ENCODE measurements around the gene KAT6B. TPM values are rescaled to one million over a fixed set of nuclear protein-coding genes. Genes with fewer than 3 reads are reported as not detected.

Gene KAT6B
- total and polyA plus RNA-seq, 10 of the 15 experiments (the other 5 are each of a cell fraction or from before 2014, with no cell fraction given), result 2.7 to 22.6 (median 15.7) TPM

DNA sequence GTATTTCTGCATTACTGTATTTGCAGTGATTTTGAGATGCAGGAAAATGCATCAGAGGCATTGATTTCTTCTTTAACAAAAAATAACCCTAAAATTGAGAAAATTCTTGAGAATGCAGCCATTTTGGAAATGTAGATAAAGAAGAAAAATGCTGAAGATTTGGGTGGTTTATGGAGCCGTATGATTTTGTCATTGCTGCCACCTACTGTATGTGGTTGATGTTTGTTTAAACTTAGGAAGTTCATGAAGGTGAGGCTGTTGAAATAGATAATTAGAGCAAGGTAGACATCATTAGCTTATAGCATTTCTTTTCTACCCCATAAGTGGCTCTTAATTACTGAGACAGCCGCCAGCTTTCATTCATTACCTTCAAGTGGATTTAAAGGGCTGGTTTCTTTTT is 193.0 kb downstream of the KAT6B start (continued):
- TF ChIP-seq, protein P1, sequence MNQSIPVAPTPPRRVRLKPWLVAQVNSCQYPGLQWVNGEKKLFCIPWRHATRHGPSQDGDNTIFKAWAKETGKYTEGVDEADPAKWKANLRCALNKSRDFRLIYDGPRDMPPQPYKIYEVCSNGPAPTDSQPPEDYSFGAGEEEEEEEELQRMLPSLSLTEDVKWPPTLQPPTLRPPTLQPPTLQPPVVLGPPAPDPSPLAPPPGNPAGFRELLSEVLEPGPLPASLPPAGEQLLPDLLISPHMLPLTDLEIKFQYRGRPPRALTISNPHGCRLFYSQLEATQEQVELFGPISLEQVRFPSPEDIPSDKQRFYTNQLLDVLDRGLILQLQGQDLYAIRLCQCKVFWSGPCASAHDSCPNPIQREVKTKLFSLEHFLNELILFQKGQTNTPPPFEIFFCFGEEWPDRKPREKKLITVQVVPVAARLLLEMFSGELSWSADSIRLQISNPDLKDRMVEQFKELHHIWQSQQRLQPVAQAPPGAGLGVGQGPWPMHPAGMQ (IDR thresholded peaks at IDR 0.05; ENCODE audit: borderline replicate concordance), result no peak
- TF ChIP-seq, protein P2, sequence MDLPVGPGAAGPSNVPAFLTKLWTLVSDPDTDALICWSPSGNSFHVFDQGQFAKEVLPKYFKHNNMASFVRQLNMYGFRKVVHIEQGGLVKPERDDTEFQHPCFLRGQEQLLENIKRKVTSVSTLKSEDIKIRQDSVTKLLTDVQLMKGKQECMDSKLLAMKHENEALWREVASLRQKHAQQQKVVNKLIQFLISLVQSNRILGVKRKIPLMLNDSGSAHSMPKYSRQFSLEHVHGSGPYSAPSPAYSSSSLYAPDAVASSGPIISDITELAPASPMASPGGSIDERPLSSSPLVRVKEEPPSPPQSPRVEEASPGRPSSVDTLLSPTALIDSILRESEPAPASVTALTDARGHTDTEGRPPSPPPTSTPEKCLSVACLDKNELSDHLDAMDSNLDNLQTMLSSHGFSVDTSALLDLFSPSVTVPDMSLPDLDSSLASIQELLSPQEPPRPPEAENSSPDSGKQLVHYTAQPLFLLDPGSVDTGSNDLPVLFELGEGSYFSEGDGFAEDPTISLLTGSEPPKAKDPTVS (IDR thresholded peaks at IDR 0.05; ENCODE audit: low read depth, low read length), result no peak
- TF ChIP-seq TBL1XR1 (IDR thresholded peaks at IDR 0.05; ENCODE audit: low read depth, low read length) (no peak), STAT1 (conservative IDR thresholded peaks at IDR 0.05) (no peak), CHD1 (IDR thresholded peaks at IDR 0.05; ENCODE audit: low read depth, low read length) (no peak), SP1 (IDR thresholded peaks at IDR 0.05; ENCODE audit: low read depth, low read length) (no peak), RAD21 (IDR thresholded peaks at IDR 0.05; ENCODE audit: insufficient read depth, low read depth, low read length) (peak; percentile 84), SUPT20H (IDR thresholded peaks at IDR 0.05; ENCODE audit: borderline replicate concordance, control insufficient read depth, low read depth, low read length) (no peak), ZSCAN29 (IDR thresholded peaks at IDR 0.05) (no peak), YY1 (IDR thresholded peaks at IDR 0.05; ENCODE audit: low read depth, low read length) (peak; percentile 72), PML (IDR thresholded peaks at IDR 0.05; ENCODE audit: low read length) (no peak)
- TF ChIP-seq, protein P3, sequence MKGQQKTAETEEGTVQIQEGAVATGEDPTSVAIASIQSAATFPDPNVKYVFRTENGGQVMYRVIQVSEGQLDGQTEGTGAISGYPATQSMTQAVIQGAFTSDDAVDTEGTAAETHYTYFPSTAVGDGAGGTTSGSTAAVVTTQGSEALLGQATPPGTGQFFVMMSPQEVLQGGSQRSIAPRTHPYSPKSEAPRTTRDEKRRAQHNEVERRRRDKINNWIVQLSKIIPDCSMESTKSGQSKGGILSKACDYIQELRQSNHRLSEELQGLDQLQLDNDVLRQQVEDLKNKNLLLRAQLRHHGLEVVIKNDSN (IDR thresholded peaks at IDR 0.05; ENCODE audit: borderline replicate concordance, extremely low read length, insufficient read depth, low read depth, low read length), result no peak
- TF ChIP-seq, protein P4, sequence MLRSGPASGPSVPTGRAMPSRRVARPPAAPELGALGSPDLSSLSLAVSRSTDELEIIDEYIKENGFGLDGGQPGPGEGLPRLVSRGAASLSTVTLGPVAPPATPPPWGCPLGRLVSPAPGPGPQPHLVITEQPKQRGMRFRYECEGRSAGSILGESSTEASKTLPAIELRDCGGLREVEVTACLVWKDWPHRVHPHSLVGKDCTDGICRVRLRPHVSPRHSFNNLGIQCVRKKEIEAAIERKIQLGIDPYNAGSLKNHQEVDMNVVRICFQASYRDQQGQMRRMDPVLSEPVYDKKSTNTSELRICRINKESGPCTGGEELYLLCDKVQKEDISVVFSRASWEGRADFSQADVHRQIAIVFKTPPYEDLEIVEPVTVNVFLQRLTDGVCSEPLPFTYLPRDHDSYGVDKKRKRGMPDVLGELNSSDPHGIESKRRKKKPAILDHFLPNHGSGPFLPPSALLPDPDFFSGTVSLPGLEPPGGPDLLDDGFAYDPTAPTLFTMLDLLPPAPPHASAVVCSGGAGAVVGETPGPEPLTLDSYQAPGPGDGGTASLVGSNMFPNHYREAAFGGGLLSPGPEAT (IDR thresholded peaks at IDR 0.05; ENCODE audit: low read depth), result 0 out of 2 replicates have a peak, but pooled peaks have one; percentile 32
- TF ChIP-seq, protein P5, sequence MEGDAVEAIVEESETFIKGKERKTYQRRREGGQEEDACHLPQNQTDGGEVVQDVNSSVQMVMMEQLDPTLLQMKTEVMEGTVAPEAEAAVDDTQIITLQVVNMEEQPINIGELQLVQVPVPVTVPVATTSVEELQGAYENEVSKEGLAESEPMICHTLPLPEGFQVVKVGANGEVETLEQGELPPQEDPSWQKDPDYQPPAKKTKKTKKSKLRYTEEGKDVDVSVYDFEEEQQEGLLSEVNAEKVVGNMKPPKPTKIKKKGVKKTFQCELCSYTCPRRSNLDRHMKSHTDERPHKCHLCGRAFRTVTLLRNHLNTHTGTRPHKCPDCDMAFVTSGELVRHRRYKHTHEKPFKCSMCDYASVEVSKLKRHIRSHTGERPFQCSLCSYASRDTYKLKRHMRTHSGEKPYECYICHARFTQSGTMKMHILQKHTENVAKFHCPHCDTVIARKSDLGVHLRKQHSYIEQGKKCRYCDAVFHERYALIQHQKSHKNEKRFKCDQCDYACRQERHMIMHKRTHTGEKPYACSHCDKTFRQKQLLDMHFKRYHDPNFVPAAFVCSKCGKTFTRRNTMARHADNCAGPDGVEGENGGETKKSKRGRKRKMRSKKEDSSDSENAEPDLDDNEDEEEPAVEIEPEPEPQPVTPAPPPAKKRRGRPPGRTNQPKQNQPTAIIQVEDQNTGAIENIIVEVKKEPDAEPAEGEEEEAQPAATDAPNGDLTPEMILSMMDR (IDR thresholded peaks at IDR 0.05 in 2 of 3, conservative IDR thresholded peaks at IDR 0.05 in 1 of 3; ENCODE audit: control insufficient read depth in 2 of 3, extremely low read depth in 1 of 3, insufficient read depth in 1 of 3, low read depth in 3 of 3, low read length in 3 of 3), result peak; percentile 33 to 70 (median 43); a peak in 4 of 6 replicates
